Measurements from ENCODE around the gene ANXA3.
A peak's percentile ranks its signal among the peaks of the same experiment; 100 is the strongest.
"Not testable (repeated sequence)": the region's sequence is repeated elsewhere in the genome, so short reads cannot be mapped to it uniquely, and the experiment has no call there.

The ANXA3 gene

DNA sequence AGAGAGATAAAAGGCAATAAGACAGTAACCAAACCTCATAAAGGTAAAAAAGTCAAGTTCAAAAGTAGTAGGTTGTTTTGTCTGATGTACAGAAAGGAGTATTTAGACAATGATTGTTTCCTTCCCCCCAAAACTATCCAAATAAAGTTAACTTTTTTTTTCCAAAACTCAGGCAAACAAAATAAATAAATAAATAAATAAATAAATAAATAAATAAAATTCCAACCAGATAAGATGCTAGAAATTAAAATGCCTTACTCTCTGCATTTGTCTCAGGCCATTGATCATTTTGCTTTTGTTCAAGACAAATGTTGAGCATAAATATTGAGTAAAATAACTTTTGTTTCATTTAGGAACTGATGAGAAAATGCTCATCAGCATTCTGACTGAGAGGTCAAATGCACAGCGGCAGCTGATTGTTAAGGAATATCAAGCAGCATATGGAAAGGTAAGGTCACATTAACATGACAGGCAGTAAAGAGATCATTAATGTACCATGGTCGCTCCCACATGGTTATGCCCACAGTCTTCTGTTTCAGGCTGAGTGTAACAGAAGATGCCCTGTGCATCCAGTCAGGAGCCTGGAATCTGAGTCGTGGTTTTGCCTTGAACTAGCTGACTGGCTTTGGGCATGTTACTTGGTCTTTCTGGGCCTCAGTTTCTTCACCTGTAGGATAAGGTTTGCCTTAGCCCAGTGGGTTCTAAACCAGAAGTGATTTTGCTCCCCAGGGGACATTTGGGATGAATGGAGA lies 27.3 kb downstream of the ANXA3 start:
- DNase-seq, result no peak

DNA sequence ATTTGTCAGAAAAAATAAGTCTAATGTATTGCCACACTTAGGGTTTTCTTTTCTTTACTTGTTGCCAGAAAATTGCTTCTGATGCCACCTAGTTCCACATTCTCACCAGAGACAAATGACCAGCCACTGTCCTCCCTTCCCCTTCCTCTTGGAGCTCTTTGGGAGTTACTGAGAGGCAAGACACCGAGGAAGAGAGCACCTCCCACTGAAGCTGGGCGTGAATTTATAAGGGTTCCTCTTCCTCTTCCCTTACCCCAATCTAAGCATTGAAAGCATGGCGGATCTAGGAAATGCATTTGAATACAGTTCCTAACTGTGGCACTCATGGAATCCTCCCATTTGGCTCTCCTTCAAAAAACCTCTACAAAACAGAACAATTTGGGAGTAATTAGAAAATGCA lies 30.0 kb downstream of the ANXA3 start:
- DNase-seq, result no peak

DNA sequence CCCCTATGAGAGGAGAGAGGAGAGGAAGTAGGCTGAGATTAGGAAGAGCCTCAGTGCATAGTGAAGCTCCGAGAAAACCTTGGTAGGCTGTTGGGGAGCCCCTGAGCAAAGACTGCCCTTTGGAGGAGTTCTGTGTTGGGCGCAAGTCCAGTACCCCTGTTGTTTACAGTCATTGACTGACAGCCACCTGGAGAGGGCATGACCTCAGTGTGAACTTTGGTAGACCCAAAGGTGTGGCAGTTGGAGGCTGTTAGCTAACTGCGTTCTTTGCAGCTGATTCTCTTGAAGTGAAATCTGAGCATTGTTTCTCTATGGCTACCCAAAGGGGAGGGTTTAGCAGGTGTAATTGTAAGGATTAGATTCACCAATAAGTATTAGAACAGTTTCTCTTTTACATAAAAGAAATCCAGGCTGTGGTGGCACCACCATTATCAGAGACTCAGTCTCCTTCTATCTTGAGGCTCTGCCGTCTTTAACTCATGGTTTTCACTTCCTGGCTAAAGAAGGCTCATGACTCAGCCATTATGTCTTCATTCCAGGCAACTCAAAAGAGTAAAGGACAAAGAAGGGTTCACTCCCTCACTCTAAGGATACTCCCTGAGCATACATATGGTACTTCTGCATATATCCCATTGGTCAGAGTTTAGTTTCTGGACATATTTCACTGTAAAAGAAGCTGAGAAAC lies 33.4 kb downstream of the ANXA3 start:
- no peak for DNase-seq

- DNase-seq, result no peak
Measured at GRCh38 chr4:78585633-78586032, 34.1 kb downstream of the ANXA3 start.

GRCh38 chr4:78588894-78589545 lies 37.5 kb downstream of the ANXA3 start:
- DNase-seq, result no peak

- DNase-seq, result no peak
Measured at GRCh38 chr4:78591404-78591803, 39.8 kb downstream of the ANXA3 start.

DNA sequence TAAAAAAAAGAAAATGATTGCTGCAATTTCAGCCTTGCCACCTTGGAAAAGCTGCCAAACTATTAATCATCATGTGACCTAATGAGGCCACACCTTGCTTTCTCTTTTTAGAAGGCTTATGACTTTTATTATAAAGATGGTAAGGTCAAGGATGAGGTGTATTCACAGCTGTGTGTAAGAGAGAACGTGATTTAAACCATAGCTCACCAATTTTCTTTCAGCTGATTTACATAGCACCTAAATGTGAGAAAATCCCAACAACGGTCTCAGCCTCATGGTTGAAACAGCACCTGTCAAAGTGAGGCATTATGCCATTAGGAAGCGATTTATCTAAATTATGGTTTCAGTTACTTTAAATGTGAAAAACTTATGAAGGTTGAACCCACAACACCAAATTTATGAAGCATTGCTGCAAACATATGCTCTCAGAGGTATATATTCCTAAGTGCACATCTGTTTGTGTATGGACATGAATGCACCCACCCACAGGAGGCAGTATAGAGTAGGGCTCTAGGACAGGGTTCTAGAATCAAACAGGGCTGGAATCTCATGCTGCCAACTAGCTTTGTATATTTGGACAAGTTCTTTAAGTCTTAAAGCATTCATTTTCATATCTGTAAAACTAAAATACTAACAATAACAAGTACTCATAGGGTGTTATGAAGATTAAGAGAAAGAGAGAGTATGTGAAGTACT lies 40.7 kb downstream of the ANXA3 start:
- peak in 1 of 2 donors; percentile 7 for DNase-seq

GRCh38 chr4:78596111-78596742 lies 44.7 kb downstream of the ANXA3 start:
- no peak for DNase-seq

- not testable (repeated sequence) for DNase-seq
Measured at GRCh38 chr4:78598431-78598830, 46.9 kb downstream of the ANXA3 start.

DNA sequence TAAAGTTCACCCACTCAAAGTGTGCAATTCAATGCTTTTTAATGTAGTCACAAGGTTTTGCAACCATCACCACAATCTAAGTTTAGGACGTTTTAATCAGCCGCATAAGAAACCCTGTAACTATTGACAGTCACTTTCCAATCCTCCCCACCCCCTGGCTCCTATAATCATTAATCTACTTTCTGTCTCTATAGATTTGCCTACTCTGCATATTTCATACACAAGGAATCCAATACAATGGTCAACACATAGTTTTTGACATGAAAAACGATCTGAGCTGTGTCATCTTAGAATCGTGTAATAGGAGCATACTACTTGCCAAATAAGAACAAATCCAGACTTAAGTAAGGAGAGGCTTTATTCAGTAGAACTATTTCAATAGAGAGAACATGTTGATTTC lies 47.6 kb downstream of the ANXA3 start:
- no peak for DNase-seq

- no peak for DNase-seq
Measured at GRCh38 chr4:78599931-78600375, 48.4 kb downstream of the ANXA3 start.

DNA sequence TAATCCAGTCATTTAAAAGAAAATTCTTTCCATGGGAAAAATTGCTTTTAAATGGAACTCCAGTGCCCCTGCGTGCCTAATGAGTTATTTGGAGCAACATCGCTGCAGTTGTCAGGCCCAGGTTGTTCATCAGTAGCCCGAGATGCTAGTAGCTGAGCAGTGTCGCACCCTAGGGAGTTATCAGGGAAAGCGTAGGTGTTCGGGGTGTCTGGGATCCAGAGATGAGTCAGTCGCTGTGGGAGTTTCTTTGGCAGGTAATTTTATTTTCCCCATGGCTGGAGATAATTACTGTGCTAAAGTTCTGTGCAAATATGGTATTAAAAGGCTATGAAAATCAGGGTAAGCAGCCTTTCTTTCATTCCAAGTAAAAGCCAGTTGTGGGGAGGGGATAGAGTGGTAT lies 49.4 kb downstream of the ANXA3 start:
- DNase-seq, result no peak

DNA sequence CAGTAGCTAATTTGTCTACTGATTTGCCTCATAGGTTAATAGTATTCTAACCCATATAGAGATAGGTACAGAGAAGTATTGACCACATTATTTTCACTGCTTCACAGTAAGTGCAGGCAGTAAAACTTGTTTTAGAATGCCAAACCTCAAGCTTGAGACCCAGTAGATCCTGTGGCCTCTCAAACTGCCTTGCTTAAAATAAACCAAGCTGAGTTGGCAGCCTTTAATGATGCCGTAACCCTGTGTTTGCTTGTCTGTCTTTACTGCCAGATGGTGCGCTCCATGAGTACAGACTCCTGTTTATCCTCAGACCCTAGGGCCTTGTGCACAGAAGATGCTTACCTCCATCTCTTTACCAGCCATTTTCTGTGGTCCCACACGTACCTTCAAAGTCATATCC lies 50.8 kb downstream of the ANXA3 start:
- no peak for DNase-seq

GRCh38 chr4:78603384-78603783 lies 51.8 kb downstream of the ANXA3 start:
- DNase-seq, result no peak

- DNase-seq, result no peak
Measured at GRCh38 chr4:78604988-78605387, 53.4 kb downstream of the ANXA3 start.

- DNase-seq, result no peak
Measured at GRCh38 chr4:78606035-78606434, 54.5 kb downstream of the ANXA3 start.

DNA sequence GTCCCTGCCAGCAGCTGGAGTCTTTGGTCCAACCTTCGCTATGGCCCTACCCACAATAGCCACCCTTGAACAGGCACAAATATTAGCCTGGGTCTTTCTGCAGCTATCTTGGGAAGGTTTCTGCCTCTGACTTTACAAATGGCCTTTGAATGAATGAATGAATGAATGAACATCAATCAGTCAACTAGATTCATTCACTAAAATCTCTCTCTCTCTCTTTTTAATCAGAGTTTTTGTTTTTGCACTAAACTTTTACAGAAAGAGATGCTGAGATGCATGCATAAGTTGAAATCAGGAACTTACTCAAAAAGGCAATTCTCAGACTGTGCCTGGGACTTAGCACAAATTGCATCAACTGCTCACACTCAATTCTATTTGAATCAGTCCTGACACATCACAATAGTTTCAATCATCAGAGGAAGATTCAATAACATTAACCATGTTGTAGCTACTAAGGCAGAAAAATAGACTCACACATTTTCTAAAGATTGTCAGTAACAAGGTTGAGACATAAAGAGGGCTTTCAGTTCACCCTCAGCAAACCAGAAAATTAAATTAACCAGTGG lies 55.0 kb downstream of the ANXA3 start:
- DNase-seq, result no peak

GRCh38 chr4:78608684-78609083 lies 57.1 kb downstream of the ANXA3 start:
- DNase-seq, result no peak

DNA sequence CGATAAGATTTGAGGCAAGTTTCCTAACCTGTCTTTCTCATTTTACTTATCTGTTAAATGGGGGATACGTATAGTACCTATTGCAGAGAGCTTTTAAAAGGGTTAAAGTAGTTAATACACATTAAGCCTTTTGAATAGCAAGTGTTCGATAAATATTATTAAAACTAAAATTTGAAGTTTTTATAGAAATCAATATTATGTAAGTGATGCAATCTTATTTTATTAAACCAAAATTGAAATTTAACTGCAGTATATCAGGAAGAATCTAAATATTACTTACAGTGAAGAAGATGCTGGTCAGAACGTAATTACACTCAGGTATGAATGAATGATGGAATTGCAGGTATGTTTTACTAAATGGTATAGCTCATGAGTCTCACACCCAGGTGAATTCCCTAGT lies 58.0 kb downstream of the ANXA3 start:
- no peak for DNase-seq

DNA sequence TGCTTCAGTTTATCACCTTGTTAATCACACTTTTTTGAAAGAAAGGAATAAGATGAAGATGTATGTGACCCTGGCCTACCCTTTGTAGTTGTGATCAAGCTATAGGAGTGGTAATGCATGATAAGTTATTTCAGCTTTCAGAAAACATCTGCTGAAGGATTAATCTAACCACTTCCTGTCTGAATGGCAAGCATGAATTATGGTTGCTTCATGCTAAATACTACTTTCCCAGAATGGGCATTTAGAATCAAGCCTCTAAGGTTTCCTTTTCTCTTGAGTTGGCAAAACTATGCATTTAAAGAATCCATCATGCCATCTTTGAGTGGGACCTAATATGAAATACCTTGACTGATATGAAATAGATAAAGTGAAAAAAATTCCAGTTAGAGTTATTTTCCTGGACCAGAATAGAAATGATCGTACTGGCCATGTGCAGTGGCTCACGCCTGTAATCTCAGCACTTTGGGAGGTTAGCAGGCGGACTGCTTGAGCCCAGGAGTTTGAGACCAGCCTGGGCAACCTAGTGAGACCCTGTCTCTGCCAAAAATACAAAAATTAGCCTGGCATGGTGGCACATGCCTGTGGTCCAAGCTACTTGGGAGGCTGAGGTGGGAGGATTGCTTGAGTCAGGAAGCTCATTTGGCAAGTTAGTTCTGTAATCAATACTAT lies 59.1 kb downstream of the ANXA3 start:
- no peak for DNase-seq

DNA sequence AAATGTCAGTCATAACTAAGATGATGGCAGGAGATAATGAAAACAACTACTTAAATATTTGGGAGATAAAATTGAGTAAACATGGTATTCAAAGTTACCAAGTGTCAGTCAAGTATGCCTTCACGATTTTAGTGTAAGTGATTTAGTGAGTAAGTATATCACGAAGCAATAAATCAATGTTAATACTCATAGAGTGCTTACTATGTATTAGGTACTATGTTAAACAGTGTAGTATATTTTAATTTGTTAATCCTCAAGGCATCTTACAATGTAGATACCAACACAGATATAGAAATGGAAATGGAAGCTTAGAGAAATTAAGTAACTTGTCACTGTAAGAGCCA lies 59.6 kb downstream of the ANXA3 start:
- DNase-seq, result no peak

All from stimulated activated CD4-positive, alpha-beta T cell treated with anti-CD3 and anti-CD28 coated beads, Interleukin-2, amount 100 ng/mL, for 24 hours (primary cell).